H1 (cell line): Measurements from ENCODE around the gene PDK1. TPM values are rescaled to one million over a fixed set of nuclear protein-coding genes. Genes with fewer than 3 reads are reported as not detected.

Experiments
- CTCF ChIA-PET: fragments of 300-600 bp; sonication (Branson Sonifier 250); formaldehyde crosslinking; loops from one replicate; lab custom pipeline; 2021; ENCODE audit not compliant: partially characterized antibody; lab: Charles Lee
- POLR2A ChIA-PET: fragments of 300-600 bp; sonication (Branson Sonifier 250); formaldehyde crosslinking; loops from one replicate; lab custom pipeline; 2021; ENCODE audit warnings: inconsistent platforms; ENCODE audit not compliant: partially characterized antibody; lab: Charles Lee
- DNase-seq, 2 experiments: peaks; one replicate each; pipeline versions ENCODE4 v3.0.0 to v3.0.0-alpha.2; 2010 to 2022; ENCODE audit warnings: low spot score in 2 of 2, low read depth in 1 of 2, mixed read lengths in 1 of 2
- FAIRE-seq: peaks from 2 replicates; lab custom pipeline; 2011; peaks lifted over from hg19 to GRCh38; lab: Jason Lieb, UNC
- H2AFZ ChIP-seq: 2 replicates; pipeline ENCODE4 v1.8.1; 2012; ENCODE audit warnings: low read length, inconsistent platforms
- H2AK5ac ChIP-seq: 2 replicates; pipeline ENCODE4 v1.6.1; 2013; ENCODE audit warnings: low read depth, low read length
- H2BK120ac ChIP-seq: replicated peaks from 2 replicates; pipeline ENCODE3; 2013; ENCODE audit warnings: low read depth, low read length, inconsistent platforms
- H2BK12ac ChIP-seq: 2 replicates; pipeline ENCODE4 v1.6.1; 2013; ENCODE audit warnings: low read depth, low read length
- H2BK15ac ChIP-seq: 2 replicates; pipeline ENCODE4 v1.6.1; 2013; ENCODE audit warnings: low read length
- H2BK20ac ChIP-seq: 2 replicates; pipeline ENCODE4 v1.6.1; 2013; ENCODE audit warnings: low read length
- H2BK5ac ChIP-seq: 2 replicates; pipeline ENCODE4 v1.6.1; 2013; ENCODE audit warnings: low read depth, low read length
- H3K14ac ChIP-seq: 2 replicates; pipeline ENCODE4 v1.6.1; 2013; ENCODE audit warnings: inconsistent platforms; ENCODE audit not compliant: insufficient read length
- H3K18ac ChIP-seq: 2 replicates; pipeline ENCODE4 v1.6.1; 2013; ENCODE audit warnings: low read length; ENCODE audit errors: extremely low read depth
- H3K23ac ChIP-seq: 2 replicates; pipeline ENCODE4 v1.6.1; 2013; ENCODE audit warnings: inconsistent platforms; ENCODE audit not compliant: insufficient read length
- H3K23me2 ChIP-seq: 2 replicates; pipeline ENCODE4 v1.6.1; 2013; ENCODE audit warnings: low read depth, low read length
- H3K27ac ChIP-seq: 2 replicates; pipeline ENCODE4 v1.6.1; 2011; ENCODE audit warnings: low read depth, low read length, inconsistent platforms
- H3K27me3 ChIP-seq, 4 experiments: replicated peaks in 1 of 4; 1 replicate in 1 of 4; 2 replicates in 3 of 4; pipeline versions ENCODE4 v1.6.1 to v1.8.1; 2011 to 2013; ENCODE audit warnings: low read length in 3 of 4, mild to moderate bottlenecking in 3 of 4, inconsistent platforms in 2 of 4, mixed read lengths in 2 of 4, moderate library complexity in 1 of 4; ENCODE audit not compliant: control insufficient read depth in 3 of 4, insufficient read depth in 3 of 4; ENCODE audit errors: extremely low read depth in 1 of 4
- H3K36me3 ChIP-seq, 4 experiments: 2 replicates each; pipeline versions ENCODE4 v1.6.1 to v1.8.1; 2011 to 2013; ENCODE audit warnings: mild to moderate bottlenecking in 4 of 4, low read length in 3 of 4, moderate library complexity in 2 of 4, control low read depth in 1 of 4, inconsistent platforms in 1 of 4; ENCODE audit not compliant: insufficient read depth in 4 of 4, control insufficient read depth in 2 of 4
- H3K4ac ChIP-seq: replicated peaks from 2 replicates; pipeline ENCODE3; 2013; ENCODE audit warnings: low read length, low read depth, mixed read lengths, inconsistent platforms; ENCODE audit not compliant: insufficient read length
- H3K4me1 ChIP-seq, 4 experiments: replicated peaks in 1 of 4; 1 replicate in 1 of 4; 2 replicates in 3 of 4; pipeline versions ENCODE4 v1.6.1 to v1.8.1; 2011 to 2013; ENCODE audit warnings: low read length in 3 of 4, inconsistent platforms in 2 of 4, mixed read lengths in 1 of 4; ENCODE audit not compliant: insufficient read depth in 4 of 4, control insufficient read depth in 3 of 4
- H3K4me2 ChIP-seq, 2 experiments: 2 replicates each; pipeline versions ENCODE4 v1.6.1 to v1.8.1; 2011 to 2013; ENCODE audit warnings: low read depth in 2 of 2, low read length in 2 of 2, control low read depth in 1 of 2, inconsistent platforms in 1 of 2, mild to moderate bottlenecking in 1 of 2; ENCODE audit not compliant: insufficient read depth in 1 of 2
- H3K4me3 ChIP-seq, 4 experiments: fragments of 200-600, 300-600 bp in 1 of 4; sonication (generic), shearing (Covaris generic), sonication (Bioruptor Twin) in 1 of 4; 2 replicates each; pipeline versions ENCODE4 v1.5.1 to v1.8.1; 2011 to 2016; ENCODE audit warnings: low read length in 4 of 4, low read depth in 3 of 4, control low read depth in 2 of 4, inconsistent platforms in 2 of 4, mild to moderate bottlenecking in 2 of 4, mixed read lengths in 1 of 4, moderate library complexity in 1 of 4; ENCODE audit not compliant: insufficient read depth in 2 of 4; ENCODE audit errors: extremely low read depth in 1 of 4
- H3K56ac ChIP-seq: replicated peaks from 2 replicates; pipeline ENCODE3; 2013; ENCODE audit warnings: low read depth, mild to moderate bottlenecking, mixed read lengths, low read length, inconsistent platforms; ENCODE audit not compliant: insufficient read length
- H3K79me1 ChIP-seq: 2 replicates; pipeline ENCODE4 v1.6.1; 2013; ENCODE audit warnings: low read depth, low read length, control low read depth
- H3K79me2 ChIP-seq, 2 experiments: 2 replicates each; pipeline versions ENCODE4 v1.6.1 to v1.8.1; 2012 to 2013; ENCODE audit warnings: low read length in 2 of 2, mild to moderate bottlenecking in 2 of 2, inconsistent platforms in 1 of 2; ENCODE audit not compliant: insufficient read depth in 2 of 2, control insufficient read depth in 1 of 2
- H3K9ac ChIP-seq, 4 experiments: replicated peaks in 1 of 4; 1 replicate in 1 of 4; 2 replicates in 3 of 4; pipeline versions ENCODE4 v1.6.1 to v1.8.1; 2011 to 2013; ENCODE audit warnings: low read depth in 3 of 4, low read length in 3 of 4, control low read depth in 2 of 4, mild to moderate bottlenecking in 2 of 4, moderate library complexity in 2 of 4, inconsistent platforms in 1 of 4; ENCODE audit errors: extremely low read depth in 1 of 4
- H3K9me3 ChIP-seq, 2 experiments: 2 replicates each; pipeline versions ENCODE4 v1.6.1 to v1.8.1; 2012 to 2013; ENCODE audit warnings: mild to moderate bottlenecking in 2 of 2, moderate library complexity in 2 of 2, control low read depth in 1 of 2, inconsistent platforms in 1 of 2, low read depth in 1 of 2, low read length in 1 of 2, mixed read lengths in 1 of 2; ENCODE audit not compliant: insufficient read depth in 2 of 2
- H4K20me1 ChIP-seq, 2 experiments: replicated peaks in 1 of 2; 2 replicates each; pipeline versions ENCODE3 to v1.8.1; 2011 to 2013; ENCODE audit warnings: inconsistent platforms in 2 of 2, low read length in 2 of 2, mild to moderate bottlenecking in 1 of 2; ENCODE audit not compliant: insufficient read depth in 2 of 2, control insufficient read depth in 1 of 2
- H4K5ac ChIP-seq: 2 replicates; pipeline ENCODE4 v1.6.1; 2013; ENCODE audit warnings: low read length, low read depth, mixed read lengths, inconsistent platforms; ENCODE audit not compliant: insufficient read length
- H4K8ac ChIP-seq: 2 replicates; pipeline ENCODE4 v1.8.0; 2013; ENCODE audit warnings: mild to moderate bottlenecking, moderate library complexity, low read length, inconsistent platforms; ENCODE audit not compliant: insufficient read depth; ENCODE audit errors: extremely low read depth
- H4K91ac ChIP-seq: replicated peaks from 2 replicates; pipeline ENCODE3; 2013; ENCODE audit warnings: low read length, mixed read lengths, inconsistent platforms; ENCODE audit not compliant: insufficient read length
- ASH2L ChIP-seq: fragments of 200-600, 300-600 bp; sonication (generic); IDR thresholded peaks from one replicate; pipeline ENCODE4 v1.7.1; 2017; ENCODE audit warnings: low read length
- BCL11A ChIP-seq, 2 experiments: IDR thresholded peaks; one replicate each; pipeline ENCODE4 v1.6.1; 2011; ENCODE audit warnings: low read depth in 2 of 2, low read length in 2 of 2, mild to moderate bottlenecking in 2 of 2
- CBX5 ChIP-seq: fragments of 300-800, 300-1000 bp; sonication (generic); IDR thresholded peaks from 2 replicates; pipeline ENCODE4 v1.7.1; 2016; ENCODE audit warnings: antibody characterized with exemption, low read length, low read depth
- EZH2 ChIP-seq: fragments of 200-600 bp; sonication (generic); IDR thresholded peaks from 2 replicates; pipeline ENCODE4 v1.7.1; 2012; ENCODE audit warnings: low read depth, mild to moderate bottlenecking, moderate library complexity, low read length, inconsistent platforms; ENCODE audit not compliant: severe bottlenecking
- JUN ChIP-seq: IDR thresholded peaks from 2 replicates; pipeline ENCODE4 v1.6.1; 2011; ENCODE audit warnings: low read depth, mild to moderate bottlenecking, improper control_type of control experiment, low read length
- KDM1A ChIP-seq: fragments of 200-600, 300-600 bp; sonication (generic); IDR thresholded peaks from 2 replicates; pipeline ENCODE4 v1.7.1; 2016; ENCODE audit warnings: mild to moderate bottlenecking, low read length, borderline replicate concordance
- POLR2AphosphoS5 ChIP-seq: IDR thresholded peaks from 2 replicates; pipeline ENCODE4 v1.6.1; 2011; ENCODE audit warnings: low read depth, low read length
- WGBS, 2 experiments: shearing (Covaris generic) in 1 of 2; methylation state at CpG; one replicate each; pipeline versions ENCODE4 v1.1.6 to v1.1.7; 2013 to 2015; ENCODE audit warnings: low lambda C conversion rate in 2 of 2, mixed read lengths in 2 of 2, inconsistent platforms in 1 of 2, low coverage in 1 of 2, missing lambda C conversion rate in 1 of 2; ENCODE audit not compliant: insufficient replicate concordance in 2 of 2, insufficient coverage in 1 of 2, insufficient read length in 1 of 2; ENCODE audit errors: extremely low coverage in 1 of 2, missing lambda C conversion rate in 1 of 2; 5-methylcytosine and 5-hydroxymethylcytosine counted together
- polyA plus RNA-seq, 7 experiments: library from polyadenylated mRNA; depleted of rRNA in 3 of 7; stranded (reverse) in 5 of 7; unstranded in 2 of 7; fragments of >200 nt in 5 of 7; fragments of 200-250 nt in 2 of 7; gene quantifications; 1 replicate in 5 of 7; 2 replicates in 1 of 7; 4 replicates in 1 of 7; pipeline versions ENCODE4 v1.2.1 to v1.2.3, GENCODE V29; 2011 to 2013; ENCODE audit warnings: missing spikeins in 2 of 7, mixed read lengths in 2 of 7
- total RNA-seq: library from RNA; stranded (reverse); fragmentation: NEBNext Ultra II Directional; extraction: Animal tissue kit (Norgen Biotek cat#: 25700); gene quantifications from 2 replicates; pipeline ENCODE4 v1.2.1, GENCODE V29; 2021
- TF ChIP-seq, protein P1 (sequence below), 3 experiments: IDR thresholded peaks; 1 replicate in 2 of 3; 2 replicates in 1 of 3; pipeline versions ENCODE4 v1.5.1 to v1.6.1; 2011; ENCODE audit warnings: low read length in 3 of 3, mild to moderate bottlenecking in 3 of 3, inconsistent platforms in 2 of 3, low read depth in 1 of 3, moderate library complexity in 1 of 3; ENCODE audit not compliant: insufficient read depth in 1 of 3; ENCODE audit errors: control extremely low read depth in 1 of 3
- TF ChIP-seq, protein P2 (sequence below): IDR thresholded peaks from 2 replicates; pipeline ENCODE4 v1.6.1; 2012; ENCODE audit warnings: low read length, inconsistent platforms

PDK1 gene
- total and polyA plus RNA-seq, 2 of the 8 experiments (the other 6 are each of a cell fraction or from before 2014, with no cell fraction given): 18.2 to 21.9 TPM

DNA sequence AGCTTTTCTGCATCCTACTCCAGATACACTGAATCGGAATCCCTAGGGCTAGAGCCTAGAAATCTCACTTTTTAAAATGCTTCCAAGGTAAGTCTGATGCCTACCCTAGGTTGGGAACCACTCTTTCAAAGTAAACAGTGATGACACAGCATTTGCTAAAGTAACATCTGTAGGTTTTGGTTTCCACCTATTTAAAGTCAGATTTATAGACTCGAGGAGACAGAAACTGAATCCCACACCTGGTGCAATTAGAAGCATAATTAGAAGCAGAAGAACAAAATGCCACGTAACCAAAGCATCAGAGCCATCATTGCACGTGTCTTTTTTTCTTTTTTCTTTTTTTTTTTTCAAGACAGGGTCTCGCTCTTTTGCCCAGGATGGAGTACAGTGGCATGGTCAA lies 40.9 kb downstream of the PDK1 start:
- Histone ChIP-seq H3K79me1 (no peaks in the 10 kb centered on the region), H3K79me2 (no peaks in the 10 kb centered on the region), H3K4ac (no peak overlapping the region), H3K9ac (no peak overlapping the region), H3K36me3 (peaks cover 2 to 30% (median 17%) of the 10 kb centered on the region in 4 experiments; a peak in 7 of 8 replicates), H2BK15ac (no peak overlapping the region), H2BK20ac (no peak overlapping the region), H3K4me1 (peaks cover 0 to 4% (median 0%) of the 10 kb centered on the region in 4 experiments; a peak in 1 of 7 replicates), H4K5ac (no peak overlapping the region), H3K18ac (no peak overlapping the region), H3K27me3 (no peaks in the 10 kb centered on the region), H3K4me2 (no peak overlapping the region), H3K23me2 (no peaks in the 10 kb centered on the region), H3K56ac (no peak overlapping the region), H3K9me3 (no peaks in the 10 kb centered on the region), H3K23ac (no peak overlapping the region), H3K14ac (no peak overlapping the region), H4K20me1 (peaks cover 0 to 2% of the 10 kb centered on the region in 2 experiments), H2AFZ (no peak overlapping the region), H2BK12ac (no peak overlapping the region), H2BK5ac (no peak overlapping the region), H3K4me3 (no peak overlapping the region), H2BK120ac (no peak overlapping the region), H4K91ac (no peak overlapping the region), H3K27ac (no peak overlapping the region), H2AK5ac (no peak overlapping the region), H4K8ac (no peak overlapping the region)
- CTCF ChIA-PET: interaction anchor here (0.5 to 4.9 kb wide), 5 partner anchors 10 to 102 kb away, joined by 3 to 40 read pairs (median 3); no protein-coding TSS in a partner anchor
- FAIRE-seq (no peak), DNase-seq (no peak)
- POLR2A ChIA-PET: no interaction called here
- WGBS, 2 experiments: 89% methylated on average over 4 of the region's 5 CpGs; no CpG with 5 or more reads in 1 of the 2 experiments
- TF ChIP-seq POLR2AphosphoS5: no peak
- TF ChIP-seq BCL11A (IDR thresholded peaks at IDR 0.05; ENCODE audit: low read depth in 2 of 2, low read length in 2 of 2): no peak
- TF ChIP-seq, protein P1, sequence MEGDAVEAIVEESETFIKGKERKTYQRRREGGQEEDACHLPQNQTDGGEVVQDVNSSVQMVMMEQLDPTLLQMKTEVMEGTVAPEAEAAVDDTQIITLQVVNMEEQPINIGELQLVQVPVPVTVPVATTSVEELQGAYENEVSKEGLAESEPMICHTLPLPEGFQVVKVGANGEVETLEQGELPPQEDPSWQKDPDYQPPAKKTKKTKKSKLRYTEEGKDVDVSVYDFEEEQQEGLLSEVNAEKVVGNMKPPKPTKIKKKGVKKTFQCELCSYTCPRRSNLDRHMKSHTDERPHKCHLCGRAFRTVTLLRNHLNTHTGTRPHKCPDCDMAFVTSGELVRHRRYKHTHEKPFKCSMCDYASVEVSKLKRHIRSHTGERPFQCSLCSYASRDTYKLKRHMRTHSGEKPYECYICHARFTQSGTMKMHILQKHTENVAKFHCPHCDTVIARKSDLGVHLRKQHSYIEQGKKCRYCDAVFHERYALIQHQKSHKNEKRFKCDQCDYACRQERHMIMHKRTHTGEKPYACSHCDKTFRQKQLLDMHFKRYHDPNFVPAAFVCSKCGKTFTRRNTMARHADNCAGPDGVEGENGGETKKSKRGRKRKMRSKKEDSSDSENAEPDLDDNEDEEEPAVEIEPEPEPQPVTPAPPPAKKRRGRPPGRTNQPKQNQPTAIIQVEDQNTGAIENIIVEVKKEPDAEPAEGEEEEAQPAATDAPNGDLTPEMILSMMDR (IDR thresholded peaks at IDR 0.05; ENCODE audit: control extremely low read depth in 1 of 3, insufficient read depth in 1 of 3, low read depth in 1 of 3, low read length in 3 of 3): no peak
- TF ChIP-seq, protein P2, sequence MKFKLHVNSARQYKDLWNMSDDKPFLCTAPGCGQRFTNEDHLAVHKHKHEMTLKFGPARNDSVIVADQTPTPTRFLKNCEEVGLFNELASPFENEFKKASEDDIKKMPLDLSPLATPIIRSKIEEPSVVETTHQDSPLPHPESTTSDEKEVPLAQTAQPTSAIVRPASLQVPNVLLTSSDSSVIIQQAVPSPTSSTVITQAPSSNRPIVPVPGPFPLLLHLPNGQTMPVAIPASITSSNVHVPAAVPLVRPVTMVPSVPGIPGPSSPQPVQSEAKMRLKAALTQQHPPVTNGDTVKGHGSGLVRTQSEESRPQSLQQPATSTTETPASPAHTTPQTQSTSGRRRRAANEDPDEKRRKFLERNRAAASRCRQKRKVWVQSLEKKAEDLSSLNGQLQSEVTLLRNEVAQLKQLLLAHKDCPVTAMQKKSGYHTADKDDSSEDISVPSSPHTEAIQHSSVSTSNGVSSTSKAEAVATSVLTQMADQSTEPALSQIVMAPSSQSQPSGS: no peak
- TF ChIP-seq KDM1A: no peak
- TF ChIP-seq EZH2: no peak
- TF ChIP-seq JUN: no peak
- TF ChIP-seq ASH2L: no peak
- no peak for TF ChIP-seq CBX5
